HepG2 (cell line): ENCODE measurements around the gene ADAD2. TPM values are rescaled to one million over a fixed set of nuclear protein-coding genes. Genes with fewer than 3 reads are reported as not detected.

ENCODE experiments used
- HNRNPK ChIP-seq: fragments of 200-400 bp; formaldehyde crosslinking; IDR thresholded peaks from 2 replicates; pipeline ENCODE4 v1.6.1; 2018; ENCODE audit warnings: low read length, low read depth, moderate library complexity, mild to moderate bottlenecking; ENCODE audit not compliant: poor library complexity, severe bottlenecking
- MBD4 ChIP-seq: IDR thresholded peaks from 2 replicates; pipeline ENCODE4 v1.6.1; 2012; ENCODE audit warnings: low read length, inconsistent platforms, borderline replicate concordance
- MEF2D ChIP-seq: sonication (generic); formaldehyde crosslinking; IDR thresholded peaks from 2 replicates; pipeline ENCODE4 v1.5.1; 2020; ENCODE audit warnings: mild to moderate bottlenecking, missing genetic modification reagents
- NFE2L1 ChIP-seq: sonication (generic); formaldehyde crosslinking; IDR thresholded peaks from 2 replicates; pipeline ENCODE4 v1.4.0; 2020; ENCODE audit warnings: missing genetic modification reagents, mild to moderate bottlenecking, borderline replicate concordance
- RARA ChIP-seq: IDR thresholded peaks from 2 replicates; pipeline ENCODE4 v1.6.1; 2016; ENCODE audit warnings: missing genetic modification reagents, missing compliant biosample characterization
- SATB2 ChIP-seq: sonication (generic); formaldehyde crosslinking; IDR thresholded peaks from 2 replicates; pipeline ENCODE4 v1.5.0; 2020; ENCODE audit warnings: missing genetic modification reagents
- ZBTB3 ChIP-seq: sonication (generic); formaldehyde crosslinking; IDR thresholded peaks from 2 replicates; pipeline ENCODE4 v1.4.0; 2020; ENCODE audit warnings: low read depth, mild to moderate bottlenecking, moderate library complexity, missing genetic modification reagents, borderline replicate concordance
- ZNF225 ChIP-seq: sonication (generic); formaldehyde crosslinking; IDR thresholded peaks from 2 replicates; pipeline ENCODE4 v1.4.0; 2020; ENCODE audit warnings: mild to moderate bottlenecking, missing genetic modification reagents
- ZNF432 ChIP-seq: sonication (generic); formaldehyde crosslinking; IDR thresholded peaks from 2 replicates; pipeline ENCODE4 v1.5.0; 2020; ENCODE audit warnings: missing genetic modification reagents, mild to moderate bottlenecking, borderline replicate concordance
- ZNF569 ChIP-seq: sonication (generic); formaldehyde crosslinking; IDR thresholded peaks from 2 replicates; pipeline ENCODE4 v1.5.0; 2020; ENCODE audit warnings: mild to moderate bottlenecking, missing genetic modification reagents, moderate library complexity, borderline replicate concordance
- polyA plus RNA-seq, 8 experiments: library from polyadenylated mRNA; depleted of rRNA in 3 of 8; stranded (reverse) in 7 of 8; unstranded in 1 of 8; fragments of >200 nt; fragmentation: Illumina TruSeq in 4 of 8; extraction: Trizol in 4 of 8; gene quantifications; 2 replicates each; pipeline versions ENCODE4 v1.2.1 to v1.2.3, GENCODE V29; 2011 to 2016; ENCODE audit warnings: low read depth in 4 of 8, missing spikeins in 1 of 8, mixed read lengths in 1 of 8; ENCODE audit not compliant: insufficient read depth in 1 of 8
- total RNA-seq, 5 experiments: library from RNA; depleted of rRNA; stranded (reverse); fragments of >200 nt; fragmentation: Illumina TruSeq; extraction: Trizol; gene quantifications; 2 replicates each; pipeline ENCODE4 v1.2.3, GENCODE V29; 2016; ENCODE audit warnings: low read depth in 1 of 5
- TF ChIP-seq, protein P1 (sequence below): sonication (generic); formaldehyde crosslinking; IDR thresholded peaks from 2 replicates; pipeline ENCODE4 v1.4.0; 2020; ENCODE audit warnings: missing genetic modification reagents, low read depth, mild to moderate bottlenecking, borderline replicate concordance
- TF ChIP-seq, protein P2 (sequence below): IDR thresholded peaks from 2 replicates; pipeline ENCODE4 v1.6.1; 2016; ENCODE audit warnings: mild to moderate bottlenecking
- TF ChIP-seq, protein P3 (sequence below), 2 experiments: IDR thresholded peaks; 2 replicates each; pipeline ENCODE4 v1.6.1; 2011 to 2012; ENCODE audit warnings: low read length in 2 of 2, borderline replicate concordance in 1 of 2, low read depth in 1 of 2, mild to moderate bottlenecking in 1 of 2, moderate library complexity in 1 of 2
- TF ChIP-seq, protein P4 (sequence below): sonication (generic); formaldehyde crosslinking; IDR thresholded peaks from 2 replicates; pipeline ENCODE4 v1.5.1; 2020; ENCODE audit warnings: mild to moderate bottlenecking, missing genetic modification reagents, borderline replicate concordance
- TF ChIP-seq, protein P5 (sequence below): sonication (generic); formaldehyde crosslinking; IDR thresholded peaks from 2 replicates; pipeline ENCODE4 v1.5.0; 2020; ENCODE audit warnings: missing genetic modification reagents

The ADAD2 gene
- total and polyA plus RNA-seq, 2 of the 13 experiments (the other 11 are each of a cell fraction or from before 2014, with no cell fraction given) = not detected

DNA sequence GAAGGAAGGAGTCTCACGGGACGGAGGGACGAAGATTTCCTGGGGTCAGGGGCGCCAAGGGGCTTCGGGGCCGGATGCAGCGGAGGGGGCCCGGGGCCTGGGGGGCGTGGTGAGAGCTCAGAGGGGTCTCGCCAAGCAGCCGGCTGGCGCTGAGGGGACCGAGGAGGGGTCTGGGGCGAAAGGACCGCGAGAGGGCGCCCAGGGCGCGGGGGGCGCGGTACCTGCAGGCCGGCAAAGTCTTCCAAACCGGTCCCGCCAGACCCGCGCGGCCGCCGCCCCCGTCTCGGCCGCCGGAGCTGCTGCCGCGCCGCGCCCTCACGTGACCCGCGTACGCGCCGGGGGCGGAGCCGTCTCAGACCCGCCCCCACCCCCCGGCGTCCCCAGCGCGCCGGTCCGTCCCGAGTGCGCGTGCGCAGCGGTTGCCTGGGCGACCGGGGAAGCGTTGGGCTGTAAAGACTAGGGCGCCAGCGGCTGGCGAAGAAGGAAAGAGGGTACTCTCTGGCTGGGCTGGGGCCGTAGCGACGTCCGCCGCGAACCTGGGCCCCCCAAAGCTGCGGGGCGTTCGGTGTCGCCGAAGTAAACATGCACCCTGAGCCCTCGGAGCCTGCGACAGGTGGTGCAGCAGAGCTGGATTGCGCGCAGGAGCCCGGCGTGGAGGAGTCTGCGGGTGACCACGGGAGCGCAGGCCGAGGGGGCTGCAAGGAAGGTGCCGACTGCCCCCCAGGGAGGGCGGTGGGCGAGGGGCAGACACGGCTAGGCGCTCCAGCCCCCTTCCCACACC is 45.9 kb upstream of the ADAD2 start, which contains the start of the genes DNAAF1 and HSDL1 (continued):
- TF ChIP-seq, protein P1, sequence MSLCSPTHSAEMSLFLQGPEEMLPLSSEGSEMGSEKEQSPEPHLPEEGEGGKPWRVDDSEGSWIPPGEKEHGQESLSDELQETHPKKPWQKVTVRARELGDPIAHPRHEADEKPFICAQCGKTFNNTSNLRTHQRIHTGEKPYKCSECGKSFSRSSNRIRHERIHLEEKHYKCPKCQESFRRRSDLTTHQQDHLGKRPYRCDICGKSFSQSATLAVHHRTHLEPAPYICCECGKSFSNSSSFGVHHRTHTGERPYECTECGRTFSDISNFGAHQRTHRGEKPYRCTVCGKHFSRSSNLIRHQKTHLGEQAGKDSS (CRISPR knock-in tag) = no peak
- no peak for TF ChIP-seq MBD4
- TF ChIP-seq ZNF432 (CRISPR knock-in tag) = no peak
- TF ChIP-seq RARA (CRISPR knock-in tag) = no peak
- TF ChIP-seq, protein P2, sequence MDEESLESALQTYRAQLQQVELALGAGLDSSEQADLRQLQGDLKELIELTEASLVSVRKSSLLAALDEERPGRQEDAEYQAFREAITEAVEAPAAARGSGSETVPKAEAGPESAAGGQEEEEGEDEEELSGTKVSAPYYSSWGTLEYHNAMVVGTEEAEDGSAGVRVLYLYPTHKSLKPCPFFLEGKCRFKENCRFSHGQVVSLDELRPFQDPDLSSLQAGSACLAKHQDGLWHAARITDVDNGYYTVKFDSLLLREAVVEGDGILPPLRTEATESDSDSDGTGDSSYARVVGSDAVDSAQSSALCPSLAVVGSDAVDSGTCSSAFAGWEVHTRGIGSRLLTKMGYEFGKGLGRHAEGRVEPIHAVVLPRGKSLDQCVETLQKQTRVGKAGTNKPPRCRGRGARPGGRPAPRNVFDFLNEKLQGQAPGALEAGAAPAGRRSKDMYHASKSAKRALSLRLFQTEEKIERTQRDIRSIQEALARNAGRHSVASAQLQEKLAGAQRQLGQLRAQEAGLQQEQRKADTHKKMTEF (CRISPR knock-in tag) = peak; percentile 46; the same call in 1 of the 2 replicates
- TF ChIP-seq, protein P3, sequence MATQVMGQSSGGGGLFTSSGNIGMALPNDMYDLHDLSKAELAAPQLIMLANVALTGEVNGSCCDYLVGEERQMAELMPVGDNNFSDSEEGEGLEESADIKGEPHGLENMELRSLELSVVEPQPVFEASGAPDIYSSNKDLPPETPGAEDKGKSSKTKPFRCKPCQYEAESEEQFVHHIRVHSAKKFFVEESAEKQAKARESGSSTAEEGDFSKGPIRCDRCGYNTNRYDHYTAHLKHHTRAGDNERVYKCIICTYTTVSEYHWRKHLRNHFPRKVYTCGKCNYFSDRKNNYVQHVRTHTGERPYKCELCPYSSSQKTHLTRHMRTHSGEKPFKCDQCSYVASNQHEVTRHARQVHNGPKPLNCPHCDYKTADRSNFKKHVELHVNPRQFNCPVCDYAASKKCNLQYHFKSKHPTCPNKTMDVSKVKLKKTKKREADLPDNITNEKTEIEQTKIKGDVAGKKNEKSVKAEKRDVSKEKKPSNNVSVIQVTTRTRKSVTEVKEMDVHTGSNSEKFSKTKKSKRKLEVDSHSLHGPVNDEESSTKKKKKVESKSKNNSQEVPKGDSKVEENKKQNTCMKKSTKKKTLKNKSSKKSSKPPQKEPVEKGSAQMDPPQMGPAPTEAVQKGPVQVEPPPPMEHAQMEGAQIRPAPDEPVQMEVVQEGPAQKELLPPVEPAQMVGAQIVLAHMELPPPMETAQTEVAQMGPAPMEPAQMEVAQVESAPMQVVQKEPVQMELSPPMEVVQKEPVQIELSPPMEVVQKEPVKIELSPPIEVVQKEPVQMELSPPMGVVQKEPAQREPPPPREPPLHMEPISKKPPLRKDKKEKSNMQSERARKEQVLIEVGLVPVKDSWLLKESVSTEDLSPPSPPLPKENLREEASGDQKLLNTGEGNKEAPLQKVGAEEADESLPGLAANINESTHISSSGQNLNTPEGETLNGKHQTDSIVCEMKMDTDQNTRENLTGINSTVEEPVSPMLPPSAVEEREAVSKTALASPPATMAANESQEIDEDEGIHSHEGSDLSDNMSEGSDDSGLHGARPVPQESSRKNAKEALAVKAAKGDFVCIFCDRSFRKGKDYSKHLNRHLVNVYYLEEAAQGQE (IDR thresholded peaks at IDR 0.05; ENCODE audit: borderline replicate concordance in 1 of 2, low read depth in 1 of 2, low read length in 2 of 2) = no peak
- TF ChIP-seq, protein P4, sequence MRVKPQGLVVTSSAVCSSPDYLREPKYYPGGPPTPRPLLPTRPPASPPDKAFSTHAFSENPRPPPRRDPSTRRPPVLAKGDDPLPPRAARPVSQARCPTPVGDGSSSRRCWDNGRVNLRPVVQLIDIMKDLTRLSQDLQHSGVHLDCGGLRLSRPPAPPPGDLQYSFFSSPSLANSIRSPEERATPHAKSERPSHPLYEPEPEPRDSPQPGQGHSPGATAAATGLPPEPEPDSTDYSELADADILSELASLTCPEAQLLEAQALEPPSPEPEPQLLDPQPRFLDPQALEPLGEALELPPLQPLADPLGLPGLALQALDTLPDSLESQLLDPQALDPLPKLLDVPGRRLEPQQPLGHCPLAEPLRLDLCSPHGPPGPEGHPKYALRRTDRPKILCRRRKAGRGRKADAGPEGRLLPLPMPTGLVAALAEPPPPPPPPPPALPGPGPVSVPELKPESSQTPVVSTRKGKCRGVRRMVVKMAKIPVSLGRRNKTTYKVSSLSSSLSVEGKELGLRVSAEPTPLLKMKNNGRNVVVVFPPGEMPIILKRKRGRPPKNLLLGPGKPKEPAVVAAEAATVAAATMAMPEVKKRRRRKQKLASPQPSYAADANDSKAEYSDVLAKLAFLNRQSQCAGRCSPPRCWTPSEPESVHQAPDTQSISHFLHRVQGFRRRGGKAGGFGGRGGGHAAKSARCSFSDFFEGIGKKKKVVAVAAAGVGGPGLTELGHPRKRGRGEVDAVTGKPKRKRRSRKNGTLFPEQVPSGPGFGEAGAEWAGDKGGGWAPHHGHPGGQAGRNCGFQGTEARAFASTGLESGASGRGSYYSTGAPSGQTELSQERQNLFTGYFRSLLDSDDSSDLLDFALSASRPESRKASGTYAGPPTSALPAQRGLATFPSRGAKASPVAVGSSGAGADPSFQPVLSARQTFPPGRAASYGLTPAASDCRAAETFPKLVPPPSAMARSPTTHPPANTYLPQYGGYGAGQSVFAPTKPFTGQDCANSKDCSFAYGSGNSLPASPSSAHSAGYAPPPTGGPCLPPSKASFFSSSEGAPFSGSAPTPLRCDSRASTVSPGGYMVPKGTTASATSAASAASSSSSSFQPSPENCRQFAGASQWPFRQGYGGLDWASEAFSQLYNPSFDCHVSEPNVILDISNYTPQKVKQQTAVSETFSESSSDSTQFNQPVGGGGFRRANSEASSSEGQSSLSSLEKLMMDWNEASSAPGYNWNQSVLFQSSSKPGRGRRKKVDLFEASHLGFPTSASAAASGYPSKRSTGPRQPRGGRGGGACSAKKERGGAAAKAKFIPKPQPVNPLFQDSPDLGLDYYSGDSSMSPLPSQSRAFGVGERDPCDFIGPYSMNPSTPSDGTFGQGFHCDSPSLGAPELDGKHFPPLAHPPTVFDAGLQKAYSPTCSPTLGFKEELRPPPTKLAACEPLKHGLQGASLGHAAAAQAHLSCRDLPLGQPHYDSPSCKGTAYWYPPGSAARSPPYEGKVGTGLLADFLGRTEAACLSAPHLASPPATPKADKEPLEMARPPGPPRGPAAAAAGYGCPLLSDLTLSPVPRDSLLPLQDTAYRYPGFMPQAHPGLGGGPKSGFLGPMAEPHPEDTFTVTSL (CRISPR knock-in tag) = no peak
- TF ChIP-seq HNRNPK = no peak
- no peak for TF ChIP-seq ZNF569
- TF ChIP-seq ZNF225 (CRISPR knock-in tag) = peak; percentile 51; the same call in 1 of the 2 replicates
- TF ChIP-seq MEF2D (CRISPR knock-in tag) = no peak
- TF ChIP-seq, protein P5, sequence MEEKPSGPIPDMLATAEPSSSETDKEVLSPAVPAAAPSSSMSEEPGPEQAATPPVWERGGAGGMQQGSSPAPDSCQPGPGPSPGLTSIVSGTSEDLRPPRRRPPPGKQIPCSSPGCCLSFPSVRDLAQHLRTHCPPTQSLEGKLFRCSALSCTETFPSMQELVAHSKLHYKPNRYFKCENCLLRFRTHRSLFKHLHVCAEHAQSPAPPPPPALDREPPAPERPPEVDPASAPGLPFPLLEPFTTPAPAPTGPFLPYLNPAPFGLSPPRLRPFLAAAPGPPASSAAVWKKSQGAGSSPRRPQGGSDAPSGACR (CRISPR knock-in tag) = no peak
- TF ChIP-seq SATB2 = 0 out of 2 replicates have a peak, but pooled peaks have one; percentile 36
- no peak for TF ChIP-seq ZBTB3 (CRISPR knock-in tag)
- no peak for TF ChIP-seq NFE2L1
